Right ventricle myocardium superior (tissue), 1 donor: ENCODE results near the gene IL17REL. TPM values are rescaled to one million over a fixed set of nuclear protein-coding genes. Genes with fewer than 3 reads are reported as not detected.

Experiments used
- ATAC-seq: fragments of 200-7000 bp; cut with Tn5 transposase; one replicate; pipeline ENCODE4 v1.9.1; 2020; ENCODE audit warnings: mild to moderate bottlenecking; ENCODE audit not compliant: poor library complexity
- DNase-seq: peaks from one replicate; pipeline ENCODE4 v3.0.0-alpha.2; 2020
- intact Hi-C: fragments of 100-400 bp; cut with DNase I; formaldehyde crosslinking; loops from one replicate; pipeline ENCODE4 v1.11.2; 2022
- total RNA-seq: library from RNA; stranded (reverse); fragmentation: NEBNext Ultra II Directional; extraction: Animal tissue kit (Norgen Biotek cat#: 25700); gene quantifications from one replicate; pipeline ENCODE4 v1.2.1, GENCODE V29; 2021
- donor health status: DM: no; HTN: yes; CAD: no; lungs with severe emphysema.

The IL17REL gene
- total RNA-seq, 1 donor from 2014 or later: not detected

DNA sequence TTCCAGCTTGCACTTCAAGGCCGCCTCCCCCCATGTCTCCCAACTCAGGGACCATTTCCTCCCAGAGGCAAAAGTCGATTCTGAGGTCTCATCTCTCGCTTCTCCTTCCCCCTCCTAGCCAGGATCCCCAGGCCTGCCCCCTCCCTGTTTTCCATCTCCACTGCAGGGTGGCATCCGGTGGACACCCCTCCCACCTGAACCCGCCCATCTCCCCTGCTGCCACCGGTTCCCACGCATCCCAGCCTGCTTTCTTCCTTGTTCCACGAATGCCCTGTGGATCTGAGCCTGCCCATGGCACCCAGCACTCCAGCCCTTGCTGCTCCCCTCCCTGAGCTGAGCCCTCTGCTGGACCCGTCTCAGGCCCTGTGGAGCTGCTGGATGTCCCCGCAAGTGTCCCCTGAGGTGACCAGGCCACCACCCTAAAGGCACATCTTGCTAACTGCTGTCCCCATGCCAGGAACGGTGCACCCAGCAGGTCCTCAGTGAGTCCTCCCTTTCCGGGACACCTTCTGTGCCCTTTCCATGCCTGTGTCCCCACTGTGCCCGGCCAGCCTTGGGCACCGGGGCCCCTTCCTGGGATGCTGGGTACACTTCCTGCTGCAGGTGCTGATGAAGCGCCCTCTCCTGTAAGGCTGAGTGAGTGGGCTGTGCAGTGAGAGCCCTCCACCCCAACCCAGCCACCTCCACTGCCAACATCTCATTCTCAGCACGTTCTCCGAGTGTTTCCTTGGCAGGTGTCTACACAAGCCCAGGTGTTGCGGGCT is 936 bp downstream of the IL17REL start:
- no peak for ATAC-seq
- intact Hi-C loops: no loop called here
- peak; percentile 27 for DNase-seq

DNA sequence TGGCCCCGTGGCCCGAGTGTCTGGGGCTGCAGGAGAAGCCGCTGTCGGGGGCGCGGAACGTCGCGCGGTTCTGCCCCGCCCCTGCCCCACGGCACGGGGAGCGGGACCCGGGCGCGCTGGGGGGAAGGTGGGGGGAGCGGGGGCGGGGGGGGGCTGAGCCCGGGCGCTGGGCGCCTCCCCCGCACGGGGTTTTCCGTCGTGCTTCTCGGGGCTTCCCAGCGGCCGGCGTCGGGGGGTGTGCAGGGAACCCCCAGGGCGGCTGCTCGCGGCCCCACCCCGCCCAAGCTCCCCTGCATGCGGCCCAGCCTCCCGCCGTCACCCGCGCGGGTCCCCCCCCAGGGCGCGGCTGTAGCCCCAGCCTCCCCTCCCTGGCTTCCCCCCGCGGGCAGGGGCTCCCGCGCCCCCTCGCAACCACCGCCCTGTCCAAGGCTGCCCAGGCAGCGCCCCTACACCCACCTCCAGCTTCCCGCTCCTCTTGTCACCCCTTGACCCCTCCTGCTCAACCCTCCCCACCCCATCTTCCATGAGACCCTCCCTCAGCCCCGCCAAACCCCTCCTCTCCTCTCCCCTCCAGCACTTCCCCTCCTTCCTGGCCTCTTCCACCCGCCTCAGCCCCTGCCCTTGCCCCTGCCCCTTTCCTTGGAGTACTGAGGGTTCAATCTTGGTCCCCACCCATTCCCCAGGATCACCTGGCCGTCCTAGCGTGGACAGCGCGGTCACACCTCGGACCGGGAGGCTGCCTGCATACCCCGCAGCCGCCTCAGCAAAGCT is 1.7 kb downstream of the IL17REL start:
- ATAC-seq (no peak), DNase-seq (peak; percentile 19)
- intact Hi-C loops: no loop called here

DNA sequence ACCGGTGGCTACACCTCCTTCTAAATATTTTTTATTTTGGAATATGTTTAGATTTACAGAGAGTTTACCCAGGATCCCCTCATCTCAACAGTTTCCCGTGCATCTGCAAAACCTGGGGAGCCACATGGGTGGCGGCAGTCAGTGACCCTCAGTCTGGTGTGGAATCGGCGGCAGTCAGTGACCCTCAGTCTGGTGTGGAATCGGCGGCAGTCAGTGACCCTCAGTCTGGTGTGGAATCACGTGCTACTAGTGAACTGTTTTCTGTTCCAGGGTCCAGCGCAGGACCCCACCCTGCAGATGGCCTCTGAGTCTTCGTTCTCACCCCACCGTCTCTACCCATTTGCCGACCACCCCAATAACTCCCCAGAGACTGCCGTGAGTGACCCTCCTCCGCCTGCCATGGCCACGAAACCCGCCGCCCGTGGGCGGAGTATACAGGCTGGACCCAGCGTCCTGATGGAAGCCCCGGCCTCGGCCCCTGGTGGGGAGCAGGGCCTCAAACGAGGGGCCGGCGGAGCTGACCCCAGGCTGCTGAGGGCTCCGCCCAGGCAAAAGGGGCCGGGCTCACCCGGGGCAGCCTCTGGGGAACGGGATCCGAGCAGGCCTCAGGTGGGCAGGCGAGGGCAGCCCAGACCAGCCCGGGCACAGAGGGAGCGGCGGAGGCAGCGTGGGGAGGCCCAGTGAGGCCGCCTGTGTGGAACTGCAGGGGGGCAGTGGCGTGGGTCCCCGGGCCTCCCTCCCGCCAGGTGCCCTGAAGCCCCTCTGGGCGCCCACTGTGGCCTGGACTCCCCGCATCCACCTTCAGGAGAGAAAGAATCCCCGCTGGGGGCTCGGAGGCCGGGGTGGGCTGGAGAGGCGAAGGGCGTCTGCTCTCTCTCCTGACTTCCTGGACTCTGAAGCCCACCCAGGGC is 2.5 kb downstream of the IL17REL start:
- ATAC-seq: no peak
- DNase-seq: peak; percentile 20
- intact Hi-C loops: no loop called here

DNA sequence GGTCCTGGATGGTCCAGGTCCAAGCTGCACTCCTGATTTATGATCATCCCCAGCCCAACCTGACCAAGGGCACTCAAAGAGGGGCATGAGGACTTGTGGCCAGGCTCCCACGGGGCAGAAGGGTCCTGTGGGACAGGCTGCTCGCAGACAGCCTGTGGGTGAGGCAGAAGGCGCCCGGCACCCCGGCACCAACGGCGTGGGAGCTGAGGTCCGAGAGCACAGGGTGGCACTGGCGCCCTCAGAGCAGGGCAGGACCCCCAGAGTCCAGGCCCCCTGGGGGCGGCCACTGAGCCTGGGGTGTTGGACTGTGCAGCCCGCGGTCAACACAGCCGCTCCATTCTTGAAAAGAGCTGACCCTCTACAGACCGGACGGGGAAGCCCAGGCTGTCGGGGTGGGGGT is 3.3 kb downstream of the IL17REL start:
- intact Hi-C loops: no loop called here
- DNase-seq (peak; percentile 34), ATAC-seq (no peak)

GRCh38 chr22:50008151-50009040 is 4.2 kb downstream of the IL17REL start:
- no peak for DNase-seq

GRCh38 chr22:50007057-50007511 is 5.5 kb downstream of the IL17REL start:
- ATAC-seq (no peak), DNase-seq (no peak)
- intact Hi-C loops: no loop called here

More at GRCh38 chr22:50008151-50009040, 4.2 kb downstream of the IL17REL start:
- ATAC-seq: no peak
- intact Hi-C loops: no loop called here

DNA sequence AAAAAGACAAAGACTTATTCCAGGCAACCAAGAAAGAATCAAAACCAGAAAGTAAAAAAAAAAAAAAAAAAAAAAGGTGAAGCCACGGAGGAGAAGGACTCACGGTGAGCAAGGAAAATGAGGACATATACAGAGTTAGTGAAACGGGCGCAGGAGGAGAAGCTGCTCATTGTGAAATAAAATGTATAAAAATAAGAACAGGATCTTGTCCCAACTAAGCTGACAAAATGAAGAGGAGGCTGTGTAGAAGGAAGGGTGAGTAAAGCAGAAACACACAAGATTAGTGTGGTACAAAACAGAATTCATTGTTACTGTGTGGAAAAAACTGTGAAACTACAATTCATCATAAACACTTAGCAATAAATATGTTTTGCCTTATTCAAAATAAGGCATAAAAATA is 7.6 kb downstream of the IL17REL start:
- no peak for ATAC-seq
- intact Hi-C loops: no loop called here
- DNase-seq: no peak

- intact Hi-C loops: no loop called here
Measured at GRCh38 chr22:50002791-50003190, 9.8 kb downstream of the IL17REL start.

GRCh38 chr22:50001388-50002231 is 11.0 kb downstream of the IL17REL start:
- DNase-seq: peak; percentile 39
- ATAC-seq: no peak
- intact Hi-C loops: no loop called here

More at GRCh38 chr22:50002791-50003190, 9.8 kb downstream of the IL17REL start:
- DNase-seq: peak; percentile 37
- peak; percentile 30 for ATAC-seq

GRCh38 chr22:50000587-50001387 is 11.8 kb downstream of the IL17REL start:
- ATAC-seq (no peak), DNase-seq (no peak)
- intact Hi-C loops: no loop called here

- ATAC-seq (no peak), DNase-seq (peak; percentile 31)
- intact Hi-C loops: no loop called here
Measured at GRCh38 chr22:49999946-50000586, 12.5 kb downstream of the IL17REL start.

DNA sequence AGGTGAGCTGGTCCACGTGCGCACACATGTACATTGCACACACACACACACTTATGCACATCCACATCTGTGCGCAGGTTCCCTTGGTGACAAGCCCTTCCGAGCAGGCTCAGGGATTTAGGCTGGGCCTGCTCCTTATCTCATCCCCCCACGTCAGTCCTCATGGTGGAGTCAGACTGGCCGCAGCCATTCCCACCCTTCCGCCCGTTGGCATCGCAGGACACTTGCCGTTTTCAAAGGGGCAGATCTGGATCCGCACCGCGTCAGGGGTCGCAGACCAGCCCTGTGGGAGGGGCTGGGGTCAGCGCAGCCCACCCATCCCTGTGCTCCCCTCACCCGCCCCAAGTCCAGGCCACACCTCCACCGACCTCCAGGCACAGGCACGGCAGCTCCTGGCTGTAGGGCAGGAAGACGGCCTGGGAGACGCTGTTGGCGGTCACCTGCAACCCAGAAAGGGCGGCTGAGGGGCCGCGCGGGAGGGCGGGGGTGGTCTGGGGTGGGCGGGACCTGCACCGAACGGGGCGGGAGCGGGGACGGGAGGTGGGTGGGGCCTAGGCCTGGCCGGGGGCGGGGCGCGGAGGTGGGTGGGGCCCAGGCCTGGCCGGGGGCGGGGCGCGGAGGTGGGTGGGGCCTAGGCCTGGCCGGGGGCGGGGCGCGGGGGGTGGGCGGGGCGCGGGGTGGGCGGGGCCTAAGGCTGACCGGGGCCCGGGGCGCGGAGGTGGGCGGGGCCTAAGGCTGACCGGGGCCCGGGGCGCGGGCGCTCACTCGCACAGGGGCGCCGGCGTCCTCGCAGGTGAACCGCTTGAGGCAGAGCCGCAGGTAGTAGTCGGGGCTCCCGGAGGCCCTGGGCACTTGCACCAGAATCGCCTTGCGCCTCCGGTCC is 13.3 kb downstream of the IL17REL start:
- intact Hi-C loops: no loop called here
- peak; percentile 51 for DNase-seq
- peak; percentile 49 for ATAC-seq

GRCh38 chr22:49998718-49999062 is 13.9 kb downstream of the IL17REL start:
- intact Hi-C loops: no loop called here
- DNase-seq (no peak), ATAC-seq (no peak)

DNA sequence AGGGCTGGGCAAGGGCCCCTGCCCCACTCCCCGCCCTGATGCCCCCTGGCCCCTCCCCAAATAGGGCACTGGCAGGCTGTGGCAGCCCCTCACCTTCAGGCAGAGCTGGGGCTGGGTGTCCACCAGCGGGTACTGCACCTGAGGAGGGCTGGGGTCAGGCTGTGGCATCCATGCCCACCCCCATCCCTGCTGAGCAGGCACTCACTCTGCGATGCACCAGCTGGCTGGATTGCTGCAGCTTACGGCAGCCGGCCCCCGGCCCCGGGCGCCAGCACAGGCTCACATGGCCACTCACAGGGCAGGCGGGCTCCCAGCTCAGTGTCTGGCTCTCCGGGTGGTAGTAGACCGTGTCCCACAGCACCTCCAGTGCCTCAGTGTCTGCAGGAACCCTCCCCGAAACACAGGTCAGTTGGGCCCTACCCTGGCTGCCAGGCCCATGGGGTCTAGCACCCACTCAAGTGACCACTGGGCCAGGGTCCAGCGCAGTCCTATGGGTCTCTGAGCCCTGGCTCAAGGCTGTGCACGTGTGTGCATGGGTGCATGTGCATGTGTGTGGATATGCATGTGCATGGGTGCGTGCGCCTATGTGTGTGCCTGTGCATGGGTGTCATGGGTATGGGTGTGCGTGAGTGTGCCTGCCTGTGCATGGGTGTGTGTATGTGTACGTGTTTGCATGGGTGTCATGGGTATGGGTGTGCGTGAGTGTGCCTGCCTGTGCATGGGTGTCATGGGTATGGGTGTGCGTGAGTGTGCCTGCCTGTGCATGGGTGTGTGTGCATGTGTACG is 14.4 kb downstream of the IL17REL start:
- intact Hi-C loops: no loop called here
- DNase-seq: peak; percentile 30
- no peak for ATAC-seq
